ENCODE results near the gene FHL1.

- TF ChIP-seq CTCF (conservative IDR thresholded peaks at IDR 0.05) (no peak), ZFX (IDR thresholded peaks at IDR 0.05) (no peak)
Measured at GRCh38 chrX:136206916-136207315, 59.6 kb downstream of the FHL1 start.
